GM12878 (cell line): Measurements from ENCODE around the gene MRM3. TPM values are rescaled to one million over a fixed set of nuclear protein-coding genes. Genes with fewer than 3 reads are reported as not detected.

Source experiments
- ASH2L ChIP-seq: fragments of 300-600, 200-600 bp; sonication (generic); IDR thresholded peaks from 2 replicates; pipeline ENCODE4 v1.6.1; 2017; ENCODE audit warnings: low read depth, mild to moderate bottlenecking, borderline replicate concordance
- CBFB ChIP-seq: IDR thresholded peaks from 2 replicates; pipeline ENCODE4 v1.6.1; 2016; ENCODE audit warnings: antibody characterized with exemption, low read depth
- CEBPB ChIP-seq, 2 experiments: fragments of 150-350 bp in 1 of 2; IDR thresholded peaks; 2 replicates each; pipeline ENCODE4 v1.6.1; 2012 to 2014; ENCODE audit warnings: low read depth in 2 of 2, low read length in 2 of 2, borderline replicate concordance in 1 of 2, inconsistent platforms in 1 of 2
- CHD1 ChIP-seq: IDR thresholded peaks from 2 replicates; pipeline ENCODE4 v1.6.1; 2012; ENCODE audit warnings: low read depth, low read length, improper control_type of control experiment
- CREB1 ChIP-seq: IDR thresholded peaks from 2 replicates; pipeline ENCODE4 v1.6.1; 2012; ENCODE audit warnings: low read depth, mild to moderate bottlenecking, inconsistent platforms
- DPF2 ChIP-seq: fragments of 450-650 bp; IDR thresholded peaks from 2 replicates; pipeline ENCODE4 v1.6.1; 2017; ENCODE audit warnings: mild to moderate bottlenecking
- EED ChIP-seq: sonication (generic); IDR thresholded peaks from 2 replicates; pipeline ENCODE4 v1.6.1; 2016; ENCODE audit warnings: antibody characterized with exemption, low read depth
- ESRRA ChIP-seq: IDR thresholded peaks from 2 replicates; pipeline ENCODE4 v1.6.1; 2012; ENCODE audit warnings: mild to moderate bottlenecking, low read length, improper control_type of control experiment
- FOXM1 ChIP-seq: IDR thresholded peaks from 2 replicates; pipeline ENCODE4 v1.6.1; 2012; ENCODE audit warnings: low read depth, mild to moderate bottlenecking, inconsistent platforms, low read length, moderate library complexity
- IKZF1 ChIP-seq: fragments of 450-650 bp; conservative IDR thresholded peaks from 2 replicates; pipeline ENCODE4 v1.6.1; 2017; ENCODE audit warnings: antibody characterized with exemption, mild to moderate bottlenecking
- KDM1A ChIP-seq: fragments of 200-600 bp; sonication (generic); IDR thresholded peaks from 2 replicates; pipeline ENCODE4 v1.6.1; 2016; ENCODE audit warnings: borderline replicate concordance
- MEF2B ChIP-seq: fragments of 450-650 bp; IDR thresholded peaks from 2 replicates; pipeline ENCODE4 v1.6.1; 2018; ENCODE audit warnings: mild to moderate bottlenecking, moderate library complexity; ENCODE audit not compliant: partially characterized antibody, poor library complexity, severe bottlenecking
- MTA2 ChIP-seq: fragments of 450-650 bp; IDR thresholded peaks from 2 replicates; pipeline ENCODE4 v1.6.1; 2016; ENCODE audit warnings: low read depth, mild to moderate bottlenecking, moderate library complexity
- NBN ChIP-seq: fragments of 450-650 bp; IDR thresholded peaks from 2 replicates; pipeline ENCODE4 v1.6.1; 2016
- NFIC ChIP-seq: IDR thresholded peaks from 2 replicates; pipeline ENCODE4 v1.6.1; 2012; ENCODE audit warnings: low read depth, mild to moderate bottlenecking, inconsistent platforms, low read length, moderate library complexity
- PML ChIP-seq: IDR thresholded peaks from 2 replicates; pipeline ENCODE4 v1.6.1; 2012; ENCODE audit warnings: low read length, inconsistent platforms
- POLR2AphosphoS5 ChIP-seq: IDR thresholded peaks from 2 replicates; pipeline ENCODE4 v1.6.1; 2011; ENCODE audit warnings: mild to moderate bottlenecking, low read length, inconsistent platforms
- POU2F2 ChIP-seq: IDR thresholded peaks from 3 replicates; pipeline ENCODE4 v1.6.1; 2011; ENCODE audit warnings: low read depth, mild to moderate bottlenecking, low read length, borderline replicate concordance
- RB1 ChIP-seq: fragments of 450-650 bp; formaldehyde crosslinking; IDR thresholded peaks from 2 replicates; pipeline ENCODE4 v1.6.1; 2017; ENCODE audit warnings: mild to moderate bottlenecking, borderline replicate concordance
- RELA ChIP-seq: fragments of 450-650 bp; IDR thresholded peaks from 2 replicates; pipeline ENCODE4 v1.8.0; 2014; ENCODE audit warnings: borderline replicate concordance; ENCODE audit not compliant: partially characterized antibody
- SIN3A ChIP-seq: IDR thresholded peaks from 2 replicates; pipeline ENCODE4 v1.6.1; 2012; ENCODE audit warnings: low read depth, low read length, improper control_type of control experiment
- SMAD1 ChIP-seq: fragments of 450-650 bp; IDR thresholded peaks from 2 replicates; pipeline ENCODE4 v1.6.1; 2018; ENCODE audit warnings: mild to moderate bottlenecking, low read depth; ENCODE audit not compliant: partially characterized antibody
- SMAD5 ChIP-seq: IDR thresholded peaks from 2 replicates; pipeline ENCODE4 v1.6.1; 2016; ENCODE audit warnings: antibody characterized with exemption, low read depth
- SMC3 ChIP-seq: IDR thresholded peaks from 2 replicates; pipeline ENCODE4 v1.6.1; 2011; ENCODE audit warnings: low read length, improper control_type of control experiment, borderline replicate concordance
- SP1 ChIP-seq: IDR thresholded peaks from one replicate; pipeline ENCODE4 v1.6.1; 2011; ENCODE audit warnings: low read depth, low read length
- STAT1 ChIP-seq: fragments of 450-650 bp; conservative IDR thresholded peaks from 2 replicates; pipeline ENCODE4 v1.6.1; 2014; ENCODE audit warnings: antibody characterized with exemption, mild to moderate bottlenecking
- ZNF24 ChIP-seq: fragments of 450-650 bp; IDR thresholded peaks from 2 replicates; pipeline ENCODE4 v1.6.1; 2017; ENCODE audit warnings: antibody characterized with exemption, mild to moderate bottlenecking
- polyA plus RNA-seq, 11 experiments: library from polyadenylated mRNA; depleted of rRNA in 4 of 11; unstranded in 6 of 11; stranded (reverse) in 5 of 11; fragments of >200 nt; fragmentation: Nextera tagmentation in 4 of 11; fragmentation: Illumina TruSeq in 1 of 11; extraction: Ambion mirVana in 4 of 11; extraction: Trizol in 1 of 11; gene quantifications; 1 replicate in 1 of 11; 2 replicates in 10 of 11; pipeline versions ENCODE4 v1.2.1 to v1.2.3, GENCODE V29; 2011 to 2016; ENCODE audit warnings: inconsistent platforms in 2 of 11, missing spikeins in 2 of 11, low read depth in 1 of 11
- total RNA-seq, 4 experiments: library from RNA; depleted of rRNA in 3 of 4; stranded (reverse); fragments of >200 nt in 3 of 4; fragmentation: Illumina TruSeq in 1 of 4; extraction: Trizol in 1 of 4; gene quantifications; 2 replicates each; pipeline versions ENCODE4 v1.2.1 to v1.2.3, GENCODE V29; 2013 to 2021
- TF ChIP-seq, protein P1 (sequence below): fragments of 450-650 bp; IDR thresholded peaks from 2 replicates; pipeline ENCODE4 v1.6.1; 2017; ENCODE audit warnings: mild to moderate bottlenecking
- TF ChIP-seq, protein P2 (sequence below): fragments of 450-650 bp; IDR thresholded peaks from 2 replicates; pipeline ENCODE4 v1.6.1; 2018; ENCODE audit warnings: borderline replicate concordance, mild to moderate bottlenecking; ENCODE audit not compliant: partially characterized antibody

Gene MRM3
- total and polyA plus RNA-seq, 10 of the 15 experiments (the other 5 are each of a cell fraction or from before 2014, with no cell fraction given): 2.3 to 48.9 (median 26.6) TPM

DNA sequence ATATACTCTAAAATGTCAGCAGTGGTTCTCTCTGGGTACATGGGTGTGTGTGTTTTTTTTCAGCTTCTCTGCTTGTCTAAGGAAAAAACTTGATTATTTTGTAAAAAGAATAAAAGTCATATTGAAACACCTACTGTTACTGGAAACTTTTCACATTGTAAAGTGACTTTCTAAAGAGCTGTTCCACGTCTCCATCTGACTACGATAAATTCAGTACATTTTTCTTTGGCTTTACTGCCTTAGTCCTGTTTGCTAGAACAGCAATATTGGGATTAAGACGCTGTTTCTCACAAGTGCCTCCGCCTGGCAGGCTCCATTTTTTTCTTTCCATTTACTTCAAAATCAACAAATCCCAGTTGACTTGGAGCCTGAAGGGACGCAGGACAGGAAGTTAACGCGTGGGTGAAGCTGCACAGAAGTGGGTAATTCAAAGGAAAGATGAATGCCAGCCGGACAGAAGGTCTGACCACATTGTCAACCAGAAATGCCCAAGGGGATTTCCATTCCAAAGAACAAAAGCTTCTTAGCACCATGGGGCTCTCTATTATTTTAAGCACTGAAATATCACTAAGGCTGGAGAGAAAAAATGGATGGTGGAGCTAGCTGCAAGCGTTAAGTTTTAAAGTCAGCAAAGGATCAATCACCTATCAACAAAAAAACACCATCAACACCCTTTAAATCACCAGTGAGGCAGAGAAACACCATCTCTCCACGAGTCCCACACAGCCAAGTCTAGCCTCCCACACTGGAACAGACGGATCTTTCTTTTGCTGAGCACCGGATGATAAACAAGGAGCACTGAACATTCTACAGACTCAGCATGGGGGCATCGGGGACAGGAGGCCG lies 8.5 kb upstream of the MRM3 start (continued):
- no peak for TF ChIP-seq POU2F2
- TF ChIP-seq NBN: no peak
- peak; percentile 20 for TF ChIP-seq RELA
- TF ChIP-seq, protein P1, sequence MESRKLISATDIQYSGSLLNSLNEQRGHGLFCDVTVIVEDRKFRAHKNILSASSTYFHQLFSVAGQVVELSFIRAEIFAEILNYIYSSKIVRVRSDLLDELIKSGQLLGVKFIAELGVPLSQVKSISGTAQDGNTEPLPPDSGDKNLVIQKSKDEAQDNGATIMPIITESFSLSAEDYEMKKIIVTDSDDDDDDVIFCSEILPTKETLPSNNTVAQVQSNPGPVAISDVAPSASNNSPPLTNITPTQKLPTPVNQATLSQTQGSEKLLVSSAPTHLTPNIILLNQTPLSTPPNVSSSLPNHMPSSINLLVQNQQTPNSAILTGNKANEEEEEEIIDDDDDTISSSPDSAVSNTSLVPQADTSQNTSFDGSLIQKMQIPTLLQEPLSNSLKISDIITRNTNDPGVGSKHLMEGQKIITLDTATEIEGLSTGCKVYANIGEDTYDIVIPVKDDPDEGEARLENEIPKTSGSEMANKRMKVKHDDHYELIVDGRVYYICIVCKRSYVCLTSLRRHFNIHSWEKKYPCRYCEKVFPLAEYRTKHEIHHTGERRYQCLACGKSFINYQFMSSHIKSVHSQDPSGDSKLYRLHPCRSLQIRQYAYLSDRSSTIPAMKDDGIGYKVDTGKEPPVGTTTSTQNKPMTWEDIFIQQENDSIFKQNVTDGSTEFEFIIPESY: no peak
- TF ChIP-seq FOXM1: peak; percentile 44; the same call in 1 of the 2 replicates
- 0 out of 2 replicates have a peak, but pooled peaks have one; percentile 28 for TF ChIP-seq CREB1
- TF ChIP-seq SMAD1: no peak
- no peak for TF ChIP-seq CBFB
- no peak for TF ChIP-seq KDM1A
- TF ChIP-seq SIN3A: no peak
- no peak for TF ChIP-seq STAT1
- TF ChIP-seq ZNF24: no peak
- no peak for TF ChIP-seq CHD1
- TF ChIP-seq ASH2L: no peak
- TF ChIP-seq RB1: no peak
- TF ChIP-seq SMC3: no peak
- no peak for TF ChIP-seq NFIC
- TF ChIP-seq EED: peak; percentile 42; the same call in 1 of the 2 replicates
- TF ChIP-seq, protein P2, sequence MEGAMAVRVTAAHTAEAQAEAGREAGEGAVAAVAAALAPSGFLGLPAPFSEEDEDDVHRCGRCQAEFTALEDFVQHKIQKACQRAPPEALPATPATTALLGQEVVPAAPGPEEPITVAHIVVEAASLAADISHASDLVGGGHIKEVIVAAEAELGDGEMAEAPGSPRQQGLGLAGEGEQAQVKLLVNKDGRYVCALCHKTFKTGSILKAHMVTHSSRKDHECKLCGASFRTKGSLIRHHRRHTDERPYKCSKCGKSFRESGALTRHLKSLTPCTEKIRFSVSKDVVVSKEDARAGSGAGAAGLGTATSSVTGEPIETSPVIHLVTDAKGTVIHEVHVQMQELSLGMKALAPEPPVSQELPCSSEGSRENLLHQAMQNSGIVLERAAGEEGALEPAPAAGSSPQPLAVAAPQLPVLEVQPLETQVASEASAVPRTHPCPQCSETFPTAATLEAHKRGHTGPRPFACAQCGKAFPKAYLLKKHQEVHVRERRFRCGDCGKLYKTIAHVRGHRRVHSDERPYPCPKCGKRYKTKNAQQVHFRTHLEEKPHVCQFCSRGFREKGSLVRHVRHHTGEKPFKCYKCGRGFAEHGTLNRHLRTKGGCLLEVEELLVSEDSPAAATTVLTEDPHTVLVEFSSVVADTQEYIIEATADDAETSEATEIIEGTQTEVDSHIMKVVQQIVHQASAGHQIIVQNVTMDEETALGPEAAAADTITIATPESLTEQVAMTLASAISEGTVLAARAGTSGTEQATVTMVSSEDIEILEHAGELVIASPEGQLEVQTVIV: no peak
- no peak; the same call in 1 of the 2 replicates for TF ChIP-seq PML
- TF ChIP-seq ESRRA: no peak
- TF ChIP-seq IKZF1: peak; percentile 73
- TF ChIP-seq MTA2: no peak
- TF ChIP-seq CEBPB (IDR thresholded peaks at IDR 0.05; ENCODE audit: borderline replicate concordance in 1 of 2, low read depth in 2 of 2, low read length in 2 of 2): no peak
- TF ChIP-seq DPF2: no peak
- TF ChIP-seq SMAD5: no peak
- no peak for TF ChIP-seq POLR2AphosphoS5
- no peak for TF ChIP-seq MEF2B
- no peak for TF ChIP-seq SP1
